Kidney tubule cell (primary cell): ENCODE data around the gene PDSS1.
A peak's percentile ranks its signal among the peaks of the same experiment; 100 is the strongest.
"Not testable (repeated sequence)": the region's sequence is repeated elsewhere in the genome, so short reads cannot be mapped to it uniquely, and the experiment has no call there.

Experiments used
- DNase-seq: peaks from one replicate; pipeline ENCODE4 v3.0.0-alpha.2; 2018; ENCODE audit warnings: low spot score

The PDSS1 gene, protein sequence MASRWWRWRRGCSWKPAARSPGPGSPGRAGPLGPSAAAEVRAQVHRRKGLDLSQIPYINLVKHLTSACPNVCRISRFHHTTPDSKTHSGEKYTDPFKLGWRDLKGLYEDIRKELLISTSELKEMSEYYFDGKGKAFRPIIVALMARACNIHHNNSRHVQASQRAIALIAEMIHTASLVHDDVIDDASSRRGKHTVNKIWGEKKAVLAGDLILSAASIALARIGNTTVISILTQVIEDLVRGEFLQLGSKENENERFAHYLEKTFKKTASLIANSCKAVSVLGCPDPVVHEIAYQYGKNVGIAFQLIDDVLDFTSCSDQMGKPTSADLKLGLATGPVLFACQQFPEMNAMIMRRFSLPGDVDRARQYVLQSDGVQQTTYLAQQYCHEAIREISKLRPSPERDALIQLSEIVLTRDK

DNA sequence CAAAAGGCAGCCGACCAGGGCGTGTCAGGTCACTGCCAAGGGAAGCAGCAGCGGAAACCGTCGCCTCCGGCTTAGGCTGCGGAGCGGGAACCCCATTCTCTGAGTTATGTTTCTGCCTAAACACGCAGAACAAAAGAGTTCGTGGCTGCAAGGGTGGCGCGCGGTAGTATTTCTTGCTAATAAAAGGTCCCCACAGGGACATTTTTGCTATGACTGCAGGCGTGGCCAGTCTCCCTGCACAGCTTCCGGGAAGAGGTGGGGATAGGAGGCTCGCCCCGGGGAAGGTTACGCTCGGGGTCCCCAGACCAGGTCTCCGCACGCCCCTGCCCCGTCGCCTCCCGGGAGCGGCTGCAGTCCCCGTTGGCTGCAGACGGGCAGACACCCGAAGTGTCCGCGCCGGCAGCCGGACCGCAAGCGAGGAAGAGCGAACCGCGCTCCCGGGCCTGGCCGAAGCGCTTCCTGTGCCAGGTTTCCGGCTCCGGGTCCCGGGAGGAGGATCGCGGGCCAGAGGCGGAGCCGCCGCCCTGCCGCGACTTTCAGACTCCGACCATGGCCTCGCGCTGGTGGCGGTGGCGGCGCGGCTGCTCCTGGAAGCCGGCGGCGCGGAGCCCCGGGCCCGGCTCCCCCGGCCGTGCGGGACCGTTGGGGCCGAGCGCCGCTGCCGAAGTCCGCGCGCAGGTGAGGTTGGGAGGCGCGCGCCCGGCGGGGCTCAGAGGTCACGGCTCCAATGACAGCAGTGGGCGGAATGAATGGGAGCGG lies at the start of gene PDSS1:
TSS of gene PDSS1 (plus strand) at position 539 of the 759 bp plus-strand sequence. CDS start at position 550, 11 bp downstream.
- peak; percentile 76 for DNase-seq

DNA sequence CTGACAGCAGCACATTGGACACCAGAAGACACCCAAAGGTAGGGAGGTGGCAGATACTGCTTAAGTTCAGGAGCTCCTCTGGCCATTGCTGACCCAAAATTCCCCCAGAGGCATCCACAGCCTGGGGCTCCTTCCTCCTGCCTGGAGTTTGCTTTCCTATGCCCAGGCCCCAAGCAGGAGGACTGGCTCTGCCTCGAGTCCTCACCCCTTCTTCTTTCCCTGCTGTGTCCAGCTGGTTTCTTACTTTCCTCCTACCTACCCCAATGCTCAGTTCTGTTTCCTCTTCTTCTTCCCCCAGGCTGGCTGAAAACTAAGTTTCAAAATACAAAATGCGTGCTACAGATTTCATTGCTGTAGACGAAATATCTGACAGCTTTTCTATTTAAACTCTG lies 49.3 kb upstream of the PDSS1 start:
- not testable (repeated sequence) for DNase-seq

GRCh38 chr10:26650406-26650805 lies 47.1 kb upstream of the PDSS1 start:
- DNase-seq, result no peak

GRCh38 chr10:26651476-26651875 lies 46.0 kb upstream of the PDSS1 start:
- not testable (repeated sequence) for DNase-seq

- no peak for DNase-seq
Observed at GRCh38 chr10:26653004-26653403, 44.5 kb upstream of the PDSS1 start.

DNA sequence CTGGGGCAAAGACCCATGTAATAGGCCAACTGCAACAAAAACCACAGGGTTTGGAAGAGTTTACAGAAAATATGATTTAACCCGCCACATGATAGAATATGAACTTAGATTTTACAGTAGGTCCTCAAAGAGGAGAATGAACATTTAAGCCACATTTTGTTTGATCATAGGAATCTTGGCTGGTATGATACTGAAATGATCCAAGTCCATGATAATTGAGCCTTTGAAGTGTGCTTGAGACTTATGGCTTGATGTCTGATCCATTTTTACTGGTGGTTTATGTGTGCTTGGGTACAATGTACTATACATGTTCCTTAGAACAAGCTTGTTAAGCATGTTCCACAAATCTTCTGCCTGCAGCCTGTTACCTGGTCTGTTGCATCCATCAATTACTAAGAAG lies 41.8 kb upstream of the PDSS1 start:
- no peak for DNase-seq

DNA sequence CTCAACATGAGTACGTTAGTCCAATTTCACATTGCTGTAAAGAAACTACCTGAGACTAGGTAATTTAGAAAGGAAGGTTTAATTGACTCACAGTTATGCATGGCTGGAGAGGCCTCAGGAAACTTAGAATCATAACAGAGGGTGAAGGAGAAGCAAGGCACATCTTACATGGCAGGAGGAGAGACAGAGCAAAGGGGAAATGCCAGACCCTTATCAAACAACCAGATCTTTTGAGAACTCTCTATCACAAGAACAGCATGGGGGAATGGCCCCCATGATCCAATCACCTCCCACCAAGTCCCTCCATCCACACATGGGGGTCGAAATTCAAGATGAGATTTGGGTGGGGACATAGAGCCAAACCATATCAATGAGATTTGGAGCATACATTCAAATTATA lies 34.6 kb upstream of the PDSS1 start:
- no peak for DNase-seq

GRCh38 chr10:26665080-26666048 lies 32.1 kb upstream of the PDSS1 start:
- no peak for DNase-seq

DNA sequence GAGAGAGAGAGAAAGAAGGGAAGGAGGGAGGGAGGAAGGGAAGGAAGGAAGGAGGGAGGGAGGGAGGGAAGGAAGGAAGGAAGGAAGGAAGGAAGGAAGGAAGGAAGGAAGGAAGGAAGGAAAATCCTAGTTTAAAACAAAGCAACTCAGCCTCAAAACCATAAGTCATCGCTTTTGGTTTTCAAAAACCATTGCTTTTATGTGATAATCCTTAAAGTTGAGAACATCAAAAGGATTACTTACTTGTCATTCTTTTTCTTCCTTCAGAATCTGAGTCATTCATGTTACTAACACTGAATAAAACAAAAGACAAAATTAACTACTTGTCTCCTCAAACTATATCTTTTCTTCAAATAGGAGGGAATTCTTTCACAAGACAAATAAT lies 21.6 kb upstream of the PDSS1 start:
- no peak for DNase-seq

DNA sequence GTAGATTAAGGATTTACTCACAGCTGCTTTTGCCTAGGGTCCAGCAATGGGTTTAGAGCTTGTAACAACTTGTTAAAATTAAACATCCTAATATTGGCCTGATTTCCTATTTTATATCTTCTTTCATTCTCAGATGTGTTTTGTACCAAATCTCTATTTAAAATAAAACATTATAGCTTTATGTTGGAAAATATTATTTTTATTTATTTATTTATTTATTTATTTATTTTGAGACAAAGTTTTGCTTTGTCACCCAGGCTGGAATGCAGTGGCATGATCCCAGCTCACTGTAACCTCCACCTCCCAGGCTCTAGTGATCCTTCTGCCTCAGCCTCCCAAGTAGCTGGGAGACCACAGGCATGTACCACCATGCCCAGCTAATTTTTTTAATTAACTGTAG lies 17.9 kb upstream of the PDSS1 start:
- no peak for DNase-seq

GRCh38 chr10:26681076-26681475 lies 16.4 kb upstream of the PDSS1 start:
- DNase-seq, result no peak

GRCh38 chr10:26681971-26682370 lies 15.5 kb upstream of the PDSS1 start:
- peak; percentile 55 for DNase-seq

- no peak for DNase-seq
Observed at GRCh38 chr10:26682931-26683330, 14.6 kb upstream of the PDSS1 start.

DNA sequence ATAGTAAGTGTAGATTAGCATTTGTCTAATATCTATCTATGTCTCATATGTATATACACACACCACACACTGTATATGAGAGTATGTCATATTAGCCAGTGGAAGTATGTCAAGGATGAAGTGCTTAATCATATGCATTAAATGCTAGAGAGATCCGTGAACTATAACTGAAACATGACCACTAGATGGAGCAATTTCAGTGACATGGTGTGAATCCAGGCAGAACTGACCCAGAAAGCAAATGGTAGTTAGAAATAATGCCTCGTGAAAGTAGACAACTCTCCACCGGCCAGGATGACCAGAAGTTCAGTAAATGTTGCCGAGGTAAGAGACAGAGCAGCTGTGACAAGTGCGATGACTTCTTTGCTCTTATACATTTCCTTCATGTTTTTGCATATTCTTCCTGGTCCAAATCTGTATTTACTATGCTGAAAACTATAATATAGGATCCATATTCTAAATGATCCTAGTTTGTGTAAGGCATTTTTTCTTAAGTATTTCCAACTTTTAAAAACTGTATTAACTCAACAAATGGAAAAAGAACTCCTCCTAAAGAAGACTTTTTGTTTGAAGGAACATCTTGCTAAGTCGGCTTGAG lies 12.7 kb upstream of the PDSS1 start:
- DNase-seq, result peak; percentile 53

- DNase-seq, result no peak
Observed at GRCh38 chr10:26685441-26685840, 12.1 kb upstream of the PDSS1 start.

DNA sequence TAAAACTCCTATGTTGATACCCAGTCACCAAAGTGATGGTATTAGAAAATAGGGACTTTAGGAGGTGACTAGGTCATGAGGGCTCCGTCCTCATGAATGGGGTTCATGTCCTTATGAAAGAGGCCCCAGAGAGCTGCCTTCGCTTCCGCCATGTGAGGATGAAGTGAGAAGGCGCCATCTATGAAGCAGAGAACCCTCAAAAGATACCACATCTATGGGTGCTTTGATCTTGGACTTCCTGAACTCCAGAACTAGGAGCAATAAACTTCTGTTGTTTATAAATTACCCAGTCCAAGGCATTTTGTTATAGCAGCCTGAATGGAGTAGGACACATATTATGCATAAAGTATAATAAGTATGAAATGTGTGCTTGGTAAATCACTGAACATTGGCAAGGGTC lies 8.1 kb upstream of the PDSS1 start:
- no peak for DNase-seq

DNA sequence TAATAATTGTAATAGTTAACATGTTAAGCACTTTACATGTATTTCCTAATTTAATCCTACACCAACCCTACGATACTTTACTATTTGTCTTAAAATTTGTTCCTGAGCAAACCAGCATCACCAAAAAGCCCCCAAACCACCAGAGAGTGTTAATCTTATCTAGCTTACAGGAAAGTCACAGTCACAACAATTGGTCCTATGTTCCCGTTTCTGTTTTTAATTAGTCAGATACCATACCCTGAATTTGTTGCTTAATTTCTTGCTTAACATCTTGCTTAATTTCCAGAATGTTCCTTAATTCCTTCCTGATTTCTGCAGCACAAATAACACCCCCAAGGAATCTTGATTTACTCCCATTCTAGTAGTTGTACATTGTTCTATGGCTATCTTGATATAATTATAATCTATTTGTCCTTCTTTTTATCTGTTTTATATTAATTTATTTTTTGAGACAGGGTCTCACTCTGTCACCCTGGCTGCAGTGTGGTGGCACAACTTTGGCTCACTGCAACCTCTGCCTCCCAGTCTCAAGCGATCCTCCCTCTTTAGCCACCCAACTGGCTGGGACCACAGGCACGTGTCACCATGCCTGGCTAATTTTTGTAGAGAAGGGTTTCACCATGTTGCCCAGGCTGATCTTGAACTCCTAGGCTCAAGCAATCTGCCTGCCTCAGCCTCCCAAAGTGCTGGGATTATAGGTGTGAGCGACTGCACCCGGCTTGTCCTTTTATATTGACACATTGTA lies 6.6 kb upstream of the PDSS1 start:
- no peak for DNase-seq

DNA sequence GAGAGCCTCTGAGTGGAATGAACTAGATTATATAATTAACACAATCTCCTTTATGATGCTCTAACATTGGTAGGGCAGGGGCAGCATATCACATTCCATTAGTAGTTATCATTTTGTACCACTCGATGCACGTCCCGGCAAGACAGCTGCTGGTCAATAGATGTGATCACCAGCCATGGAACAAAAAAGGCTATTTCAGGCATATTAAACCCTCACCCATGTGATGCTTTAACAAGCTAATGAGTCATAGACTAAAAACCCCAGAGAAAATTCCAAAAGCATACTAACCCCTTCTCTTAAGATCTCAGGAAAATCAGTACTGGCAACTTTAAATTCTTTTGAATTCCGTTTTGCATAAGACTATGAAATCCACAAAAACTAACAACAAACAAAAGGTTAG lies 3.0 kb upstream of the PDSS1 start:
- DNase-seq, result peak; percentile 12

GRCh38 chr10:26696786-26697162 lies 727 bp upstream of the PDSS1 start:
- no peak for DNase-seq

DNA sequence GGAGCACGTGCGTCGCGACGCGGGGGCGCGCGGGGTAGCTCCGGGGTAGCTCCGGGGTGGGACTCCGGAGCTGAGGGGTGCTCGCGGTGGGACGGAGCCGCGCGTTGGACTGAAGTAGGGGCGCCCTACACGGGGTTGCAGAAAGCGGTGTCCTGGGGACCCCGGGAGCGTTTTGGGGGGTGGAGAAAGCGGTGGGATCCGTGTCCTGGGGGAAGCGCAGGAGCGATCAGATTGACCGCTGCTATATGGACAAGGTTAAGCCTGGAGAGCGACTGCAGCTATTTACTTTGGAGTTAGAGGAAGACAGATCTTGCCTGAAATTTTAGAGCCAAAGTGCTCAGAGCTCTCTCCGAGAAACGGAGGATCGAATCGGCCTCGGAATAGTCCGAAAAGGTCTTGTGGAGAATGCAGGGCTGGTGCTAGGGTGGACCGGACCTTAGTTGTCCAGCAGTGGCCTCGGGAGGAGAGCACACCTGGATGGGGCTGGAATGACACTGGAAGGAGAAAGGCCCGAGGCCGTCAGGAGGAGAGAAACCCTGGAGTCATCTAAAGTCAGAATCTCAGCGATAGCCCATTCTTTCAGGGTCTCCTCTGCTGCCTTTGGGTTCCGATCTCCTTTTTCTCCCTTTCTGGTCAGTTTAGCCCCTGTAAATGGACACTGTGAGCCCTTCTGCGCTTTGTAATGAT lies 564 bp downstream of the PDSS1 start:
- peak; percentile 23 for DNase-seq

DNA sequence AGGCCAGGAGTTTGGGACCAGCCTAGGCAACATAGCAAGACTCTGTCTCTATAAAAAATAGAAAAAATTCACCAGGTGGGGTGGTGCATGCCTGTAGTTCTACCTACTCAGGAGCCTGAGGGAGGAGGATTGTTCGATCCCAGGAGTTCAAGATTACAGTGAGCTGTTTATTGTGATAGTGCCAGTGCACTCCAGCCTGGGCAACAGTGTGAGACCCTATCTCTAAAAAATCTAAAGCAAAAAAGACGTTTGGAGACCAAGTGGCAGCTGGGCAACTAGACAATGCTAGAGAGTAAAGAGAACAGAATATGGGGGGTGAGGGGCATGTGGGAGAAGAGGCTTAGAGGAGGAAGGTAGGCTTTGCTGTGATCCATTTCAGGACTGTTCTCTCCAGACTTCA lies 1.4 kb downstream of the PDSS1 start:
- no peak for DNase-seq
